HCT116 (cell line): ENCODE results near the gene TRIM45. TPM values are rescaled to one million over a fixed set of nuclear protein-coding genes. Genes with fewer than 3 reads are reported as not detected.

Experiments used
- ATAC-seq: fragments of 200-7000 bp; cut with Tn5 transposase; 2 replicates; pipeline ENCODE4 v1.9.1; 2020; ENCODE audit warnings: mild to moderate bottlenecking, moderate library complexity
- BruUV-seq: library from RNA; stranded (reverse); fragments of 400-500 nt; replicated peaks from 2 replicates; lab custom pipeline; 2021; lab: Mats Ljungman, UMichigan
- CTCF ChIA-PET: fragments of 300-600 bp; sonication (Branson Sonifier 250); formaldehyde crosslinking; loops from one replicate; lab custom pipeline; 2021; ENCODE audit warnings: antibody characterized with exemption; lab: Charles Lee
- POLR2A ChIA-PET: fragments of 300-600, 350-600 bp; sonication (Branson Sonifier 250); formaldehyde crosslinking; loops from one replicate; lab custom pipeline; 2021; ENCODE audit warnings: antibody characterized with exemption; lab: Charles Lee
- RAD21 ChIA-PET, 2 experiments: fragments of 300-600 bp; sonication (Branson Sonifier 250); formaldehyde crosslinking; loops; one replicate each; lab custom pipeline; 2023; ENCODE audit warnings: low total read pairs in 2 of 2; ENCODE audit not compliant: uncharacterized antibody in 2 of 2, unreplicated experiment in 2 of 2, low non-redundant PET in 1 of 2; lab: Charles Lee
- DNase-seq: peaks from one replicate; pipeline ENCODE4 v3.0.0-alpha.2; 2010; ENCODE audit warnings: low read depth, low spot score
- H2AFZ ChIP-seq: fragments of 200-600 bp; shearing (Covaris generic), sonication (generic); 2 replicates; pipeline ENCODE4 v1.6.1; 2017; ENCODE audit warnings: low read depth, mixed run types, mixed read lengths, antibody characterized with exemption, low read length; ENCODE audit not compliant: poor library complexity, severe bottlenecking
- H3K27ac ChIP-seq: 2 replicates; pipeline ENCODE4 v1.5.1; 2012; ENCODE audit warnings: low read depth, low read length
- H3K27me3 ChIP-seq: fragments of 200-600 bp; sonication (generic); 2 replicates; pipeline ENCODE4 v1.6.1; 2016; ENCODE audit warnings: mixed run types, low read length, mixed read lengths; ENCODE audit not compliant: insufficient read depth
- H3K36me3 ChIP-seq, 2 experiments: fragments of 200-500 bp in 1 of 2; fragments of 200-600 bp in 1 of 2; sonication (Bioruptor generic) in 1 of 2; sonication (generic) in 1 of 2; 2 replicates each; pipeline versions ENCODE4 v1.5.1 to v1.6.1; 2014 to 2016; ENCODE audit warnings: low read length in 2 of 2, inconsistent platforms in 1 of 2, mixed read lengths in 1 of 2, mixed run types in 1 of 2; ENCODE audit not compliant: insufficient read depth in 2 of 2, control insufficient read depth in 1 of 2
- H3K4me1 ChIP-seq, 2 experiments: fragments of 200-600 bp in 1 of 2; sonication (generic) in 1 of 2; 2 replicates each; pipeline versions ENCODE4 v1.5.1 to v1.6.1; 2012 to 2017; ENCODE audit warnings: low read length in 2 of 2, inconsistent platforms in 1 of 2, mild to moderate bottlenecking in 1 of 2, mixed read lengths in 1 of 2, mixed run types in 1 of 2, moderate library complexity in 1 of 2; ENCODE audit not compliant: insufficient read depth in 2 of 2, control insufficient read depth in 1 of 2
- H3K4me2 ChIP-seq: fragments of 200-600 bp; sonication (generic); 2 replicates; pipeline ENCODE4 v1.6.1; 2017; ENCODE audit warnings: mixed run types, low read length, mixed read lengths
- H3K4me3 ChIP-seq, 2 experiments: fragments of 200-600 bp in 1 of 2; sonication (generic) in 1 of 2; replicated peaks in 1 of 2; 2 replicates each; pipeline ENCODE4 v1.5.1; 2011 to 2016; ENCODE audit warnings: low read length in 2 of 2, control low read depth in 1 of 2, low read depth in 1 of 2, mild to moderate bottlenecking in 1 of 2, mixed read lengths in 1 of 2, mixed run types in 1 of 2
- H3K79me2 ChIP-seq: fragments of 200-600 bp; sonication (generic); 2 replicates; pipeline ENCODE4 v1.6.1; 2017; ENCODE audit warnings: mild to moderate bottlenecking, mixed run types, low read length, moderate library complexity, mixed read lengths; ENCODE audit not compliant: insufficient read depth
- H3K9ac ChIP-seq: fragments of 200-600 bp; sonication (generic); 2 replicates; pipeline ENCODE4 v1.6.1; 2016; ENCODE audit warnings: low read length, mixed read lengths
- H3K9me2 ChIP-seq: fragments of 200-600 bp; sonication (generic), shearing (Covaris generic); 2 replicates; pipeline ENCODE4 v1.6.1; 2017; ENCODE audit warnings: mixed run types, mild to moderate bottlenecking, moderate library complexity; ENCODE audit not compliant: insufficient read depth
- H3K9me3 ChIP-seq, 2 experiments: fragments of 200-500 bp in 1 of 2; fragments of 200-600 bp in 1 of 2; sonication (Bioruptor generic) in 1 of 2; sonication (generic) in 1 of 2; 2 replicates each; pipeline ENCODE4 v1.6.1; 2014 to 2017; ENCODE audit warnings: low read length in 2 of 2, mixed read lengths in 2 of 2, inconsistent platforms in 1 of 2, low read depth in 1 of 2, mild to moderate bottlenecking in 1 of 2, mixed run types in 1 of 2, moderate library complexity in 1 of 2; ENCODE audit not compliant: control insufficient read depth in 1 of 2, insufficient read depth in 1 of 2
- H4K20me1 ChIP-seq: fragments of 200-600 bp; sonication (generic), shearing (Covaris generic); 2 replicates; pipeline ENCODE4 v1.6.1; 2017; ENCODE audit warnings: mixed run types, mild to moderate bottlenecking, moderate library complexity; ENCODE audit not compliant: insufficient read depth
- EGR1 ChIP-seq: IDR thresholded peaks from 2 replicates; pipeline ENCODE4 v1.6.1; 2012; ENCODE audit warnings: low read depth
- ELF1 ChIP-seq: IDR thresholded peaks from 2 replicates; pipeline ENCODE4 v1.6.1; 2012; ENCODE audit warnings: low read depth, borderline replicate concordance
- EZH2 ChIP-seq: fragments of 200-600 bp; sonication (generic); IDR thresholded peaks from 2 replicates; pipeline ENCODE4 v1.6.1; 2017; ENCODE audit warnings: antibody characterized with exemption, mixed run types
- FOSL1 ChIP-seq: IDR thresholded peaks from 2 replicates; pipeline ENCODE4 v1.6.1; 2012; ENCODE audit warnings: low read depth
- POLR2A ChIP-seq: IDR thresholded peaks from 2 replicates; pipeline ENCODE4 v1.7.0; 2011; ENCODE audit warnings: borderline replicate concordance; ENCODE audit not compliant: insufficient read depth, insufficient read length; ENCODE audit errors: extremely low read depth
- POLR2AphosphoS5 ChIP-seq: IDR thresholded peaks from 2 replicates; pipeline ENCODE4 v1.6.1; 2011; ENCODE audit warnings: mild to moderate bottlenecking, low read depth, low read length, moderate library complexity
- RAD21 ChIP-seq: IDR thresholded peaks from 2 replicates; pipeline ENCODE4 v1.6.1; 2012; ENCODE audit warnings: low read depth, mild to moderate bottlenecking
- SIN3A ChIP-seq: IDR thresholded peaks from 2 replicates; pipeline ENCODE4 v1.6.1; 2012; ENCODE audit warnings: low read depth
- SP1 ChIP-seq: IDR thresholded peaks from 2 replicates; pipeline ENCODE4 v1.6.1; 2012; ENCODE audit warnings: low read depth
- SRF ChIP-seq: IDR thresholded peaks from 2 replicates; pipeline ENCODE4 v1.6.1; 2012; ENCODE audit warnings: low read depth
- YY1 ChIP-seq: IDR thresholded peaks from 2 replicates; pipeline ENCODE4 v1.6.1; 2011; ENCODE audit warnings: low read length, low read depth, moderate library complexity, mild to moderate bottlenecking; ENCODE audit not compliant: insufficient replicate concordance; ENCODE audit errors: extremely low read depth
- ZFX ChIP-seq: fragments of 450-650 bp; IDR thresholded peaks from 2 replicates; pipeline ENCODE4 v1.6.1; 2017
- ZNF274 ChIP-seq: fragments of 200-500 bp; sonication (Bioruptor generic); IDR thresholded peaks from 2 replicates; pipeline ENCODE4 v1.6.1; 2014; ENCODE audit warnings: mild to moderate bottlenecking, low read depth, low read length, inconsistent platforms
- intact Hi-C: fragments of 100-400 bp; cut with micrococcal nuclease; formaldehyde crosslinking; loops from 2 replicates; pipeline ENCODE4 v1.10.0; 2022
- total RNA-seq: library from RNA; stranded (reverse); gene quantifications from one replicate; pipeline ENCODE4 v1.2.1, GENCODE V29; 2021; ENCODE audit not compliant: unreplicated experiment
- TF ChIP-seq, protein P1 (sequence below), 3 experiments: fragments of 200-600 bp in 1 of 3; sonication (generic) in 1 of 3; IDR thresholded peaks in 2 of 3; conservative IDR thresholded peaks in 1 of 3; 2 replicates each; pipeline ENCODE4 v1.5.1; 2012 to 2017; ENCODE audit warnings: low read depth in 2 of 3, low read length in 2 of 3, antibody characterized with exemption in 1 of 3, borderline replicate concordance in 1 of 3, control low read depth in 1 of 3, mild to moderate bottlenecking in 1 of 3, mixed read lengths in 1 of 3, mixed run types in 1 of 3, moderate library complexity in 1 of 3; ENCODE audit not compliant: insufficient read depth in 1 of 3
- TF ChIP-seq, protein P2 (sequence below): IDR thresholded peaks from 2 replicates; pipeline ENCODE4 v1.6.1; 2012

TRIM45 gene
- total RNA-seq, 1 experiment from 2014 or later = 3.5 TPM

DNA sequence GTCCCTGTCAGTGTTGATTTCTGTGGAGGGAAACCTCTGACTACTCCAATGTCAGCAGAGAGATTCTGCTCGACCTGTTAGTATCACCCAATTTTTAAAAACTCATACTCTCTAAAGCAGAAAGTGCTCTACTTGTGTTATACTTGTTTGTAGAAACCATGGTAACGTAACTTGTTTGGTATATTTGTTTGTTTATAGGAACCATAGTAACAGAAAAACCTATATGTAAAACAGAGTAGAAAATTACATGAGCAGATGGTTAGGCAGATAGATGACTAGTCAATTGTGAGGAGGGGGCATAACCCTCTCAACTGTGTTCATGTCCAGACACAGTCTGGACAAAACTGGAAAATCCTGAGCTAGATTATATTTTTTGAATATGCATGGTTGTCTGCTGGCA lies 6.7 kb downstream of the TRIM45 start:
- H3K9ac ChIP-seq = no peak overlapping the region
- CTCF ChIA-PET = interaction anchor here (0.9 kb wide), 1 partner anchor 22 kb away, joined by 3 read pairs; no protein-coding TSS in a partner anchor
- DNase-seq (no peak), ATAC-seq (no peak)
- POLR2A ChIA-PET = no interaction called here
- H3K9me2 ChIP-seq = no peaks in the 10 kb centered on the region
- no peaks in the 10 kb centered on the region for H3K27me3 ChIP-seq
- H3K4me1 ChIP-seq = peaks cover 0 to 12% of the 10 kb centered on the region in 2 experiments; a peak in 1 of 4 replicates
- RAD21 ChIA-PET = no interaction called here
- no peak overlapping the region for H2AFZ ChIP-seq
- H3K4me3 ChIP-seq = no peak overlapping the region
- no peaks in the 10 kb centered on the region for H3K79me2 ChIP-seq
- H4K20me1 ChIP-seq = no peaks in the 10 kb centered on the region
- H3K27ac ChIP-seq = no peak overlapping the region
- no peaks in the 10 kb centered on the region for H3K9me3 ChIP-seq
- BruUV-seq = no TSS peak
- no peak overlapping the region for H3K4me2 ChIP-seq
- H3K36me3 ChIP-seq = 0 out of 4 replicates have a peak, but pooled peaks cover 0 to 2% of the 10 kb centered on the region in 2 experiments
- TF ChIP-seq ZFX (no peak), SIN3A (no peak), RAD21 (no peak), SRF (no peak), FOSL1 (no peak), ELF1 (no peak), POLR2A (no peak), EZH2 (no peak), SP1 (no peak), POLR2AphosphoS5 (no peak), EGR1 (no peak), YY1 (no peak), ZNF274 (no peak)
- TF ChIP-seq, protein P1, sequence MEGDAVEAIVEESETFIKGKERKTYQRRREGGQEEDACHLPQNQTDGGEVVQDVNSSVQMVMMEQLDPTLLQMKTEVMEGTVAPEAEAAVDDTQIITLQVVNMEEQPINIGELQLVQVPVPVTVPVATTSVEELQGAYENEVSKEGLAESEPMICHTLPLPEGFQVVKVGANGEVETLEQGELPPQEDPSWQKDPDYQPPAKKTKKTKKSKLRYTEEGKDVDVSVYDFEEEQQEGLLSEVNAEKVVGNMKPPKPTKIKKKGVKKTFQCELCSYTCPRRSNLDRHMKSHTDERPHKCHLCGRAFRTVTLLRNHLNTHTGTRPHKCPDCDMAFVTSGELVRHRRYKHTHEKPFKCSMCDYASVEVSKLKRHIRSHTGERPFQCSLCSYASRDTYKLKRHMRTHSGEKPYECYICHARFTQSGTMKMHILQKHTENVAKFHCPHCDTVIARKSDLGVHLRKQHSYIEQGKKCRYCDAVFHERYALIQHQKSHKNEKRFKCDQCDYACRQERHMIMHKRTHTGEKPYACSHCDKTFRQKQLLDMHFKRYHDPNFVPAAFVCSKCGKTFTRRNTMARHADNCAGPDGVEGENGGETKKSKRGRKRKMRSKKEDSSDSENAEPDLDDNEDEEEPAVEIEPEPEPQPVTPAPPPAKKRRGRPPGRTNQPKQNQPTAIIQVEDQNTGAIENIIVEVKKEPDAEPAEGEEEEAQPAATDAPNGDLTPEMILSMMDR (IDR thresholded peaks at IDR 0.05 in 2 of 3, conservative IDR thresholded peaks at IDR 0.05 in 1 of 3; ENCODE audit: borderline replicate concordance in 1 of 3, insufficient read depth in 1 of 3, low read depth in 2 of 3, low read length in 2 of 3) = no peak
- TF ChIP-seq, protein P2, sequence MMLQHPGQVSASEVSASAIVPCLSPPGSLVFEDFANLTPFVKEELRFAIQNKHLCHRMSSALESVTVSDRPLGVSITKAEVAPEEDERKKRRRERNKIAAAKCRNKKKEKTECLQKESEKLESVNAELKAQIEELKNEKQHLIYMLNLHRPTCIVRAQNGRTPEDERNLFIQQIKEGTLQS = no peak
- intact Hi-C loops = no loop called here
